Lung microvascular endothelial cell (primary cell): ENCODE measurements around the gene C3orf70. TPM values are rescaled to one million over a fixed set of nuclear protein-coding genes. Genes with fewer than 3 reads are reported as not detected.

Experiments used
- DNase-seq, 2 donors: peaks; one replicate each; pipeline versions ENCODE4 v3.0.0 to v3.0.0-alpha.2; 2010; ENCODE audit warnings: low read depth in 2 of 2
- total RNA-seq: library from RNA; depleted of rRNA; stranded (reverse); fragments of >200 nt; gene quantifications from 2 replicates; pipeline ENCODE4 v1.2.1, GENCODE V29; 2014

C3orf70 gene
- 0.65 and 1.8 TPM in 2 replicates for total RNA-seq

GRCh38 chr3:185152410-185153170 lies at the start of gene C3orf70:
C3orf70 (minus strand) TSS chr3:185153060; CDS start chr3:185152823, 237 bp downstream.
- peak; percentile 54 for DNase-seq

GRCh38 chr3:185200639-185201038 lies 47.8 kb upstream of the C3orf70 start:
- DNase-seq = peak; percentile 6 to 83

GRCh38 chr3:185199671-185200070 lies 46.8 kb upstream of the C3orf70 start:
- no peak for DNase-seq

- DNase-seq = no peak
Measured at GRCh38 chr3:185199206-185199605, 46.3 kb upstream of the C3orf70 start.

- DNase-seq = no peak
Measured at GRCh38 chr3:185197068-185197467, 44.2 kb upstream of the C3orf70 start.

GRCh38 chr3:185195652-185196051 lies 42.8 kb upstream of the C3orf70 start:
- no peak for DNase-seq

GRCh38 chr3:185188816-185189215 lies 36.0 kb upstream of the C3orf70 start:
- DNase-seq = no peak

- no peak for DNase-seq
Measured at GRCh38 chr3:185187391-185187790, 34.5 kb upstream of the C3orf70 start.

- DNase-seq = peak; percentile 40 to 56
Measured at GRCh38 chr3:185176750-185177359, 24.0 kb upstream of the C3orf70 start.

GRCh38 chr3:185175370-185175987 lies 22.6 kb upstream of the C3orf70 start:
- DNase-seq = peak in 1 of 2 donors; percentile 5

- DNase-seq = no peak
Measured at GRCh38 chr3:185172086-185173049, 19.5 kb upstream of the C3orf70 start.

- DNase-seq = no peak
Measured at GRCh38 chr3:185164428-185165217, 11.8 kb upstream of the C3orf70 start.

- no peak for DNase-seq
Measured at GRCh38 chr3:185162634-185163033, 9.8 kb upstream of the C3orf70 start.

- DNase-seq = no peak
Measured at GRCh38 chr3:185161761-185162160, 8.9 kb upstream of the C3orf70 start.

GRCh38 chr3:185157347-185157746 lies 4.5 kb upstream of the C3orf70 start:
- DNase-seq = no peak

GRCh38 chr3:185155678-185156077 lies 2.8 kb upstream of the C3orf70 start:
- DNase-seq = no peak

- no peak for DNase-seq
Measured at GRCh38 chr3:185153861-185154629, 1.2 kb upstream of the C3orf70 start.

GRCh38 chr3:185153171-185153771 lies 411 bp upstream of the C3orf70 start:
- DNase-seq = no peak

GRCh38 chr3:185151964-185152409 lies 873 bp downstream of the C3orf70 start:
- DNase-seq = no peak
